ENCODE measurements around the gene SYNGAP1.

DNA sequence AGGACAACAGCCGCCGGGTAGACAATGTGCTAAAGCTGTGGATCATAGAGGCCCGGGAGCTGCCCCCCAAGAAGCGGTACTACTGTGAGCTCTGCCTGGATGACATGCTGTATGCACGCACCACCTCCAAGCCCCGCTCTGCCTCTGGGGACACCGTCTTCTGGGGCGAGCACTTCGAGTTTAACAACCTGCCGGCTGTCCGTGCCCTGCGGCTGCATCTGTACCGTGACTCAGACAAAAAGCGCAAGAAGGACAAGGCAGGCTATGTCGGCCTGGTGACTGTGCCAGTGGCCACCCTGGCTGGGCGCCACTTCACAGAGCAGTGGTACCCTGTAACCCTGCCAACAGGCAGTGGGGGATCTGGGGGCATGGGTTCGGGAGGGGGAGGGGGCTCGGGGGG lies 17.8 kb downstream of the SYNGAP1 start:
- TF ChIP-seq, protein P1, sequence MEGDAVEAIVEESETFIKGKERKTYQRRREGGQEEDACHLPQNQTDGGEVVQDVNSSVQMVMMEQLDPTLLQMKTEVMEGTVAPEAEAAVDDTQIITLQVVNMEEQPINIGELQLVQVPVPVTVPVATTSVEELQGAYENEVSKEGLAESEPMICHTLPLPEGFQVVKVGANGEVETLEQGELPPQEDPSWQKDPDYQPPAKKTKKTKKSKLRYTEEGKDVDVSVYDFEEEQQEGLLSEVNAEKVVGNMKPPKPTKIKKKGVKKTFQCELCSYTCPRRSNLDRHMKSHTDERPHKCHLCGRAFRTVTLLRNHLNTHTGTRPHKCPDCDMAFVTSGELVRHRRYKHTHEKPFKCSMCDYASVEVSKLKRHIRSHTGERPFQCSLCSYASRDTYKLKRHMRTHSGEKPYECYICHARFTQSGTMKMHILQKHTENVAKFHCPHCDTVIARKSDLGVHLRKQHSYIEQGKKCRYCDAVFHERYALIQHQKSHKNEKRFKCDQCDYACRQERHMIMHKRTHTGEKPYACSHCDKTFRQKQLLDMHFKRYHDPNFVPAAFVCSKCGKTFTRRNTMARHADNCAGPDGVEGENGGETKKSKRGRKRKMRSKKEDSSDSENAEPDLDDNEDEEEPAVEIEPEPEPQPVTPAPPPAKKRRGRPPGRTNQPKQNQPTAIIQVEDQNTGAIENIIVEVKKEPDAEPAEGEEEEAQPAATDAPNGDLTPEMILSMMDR (IDR thresholded peaks at IDR 0.05), result no peak
- no peak for TF ChIP-seq POLR2A (IDR thresholded peaks at IDR 0.05)
